ENCODE results near the gene OXTR.
A peak's percentile ranks its signal among the peaks of the same experiment; 100 is the strongest.

Gene OXTR

DNA sequence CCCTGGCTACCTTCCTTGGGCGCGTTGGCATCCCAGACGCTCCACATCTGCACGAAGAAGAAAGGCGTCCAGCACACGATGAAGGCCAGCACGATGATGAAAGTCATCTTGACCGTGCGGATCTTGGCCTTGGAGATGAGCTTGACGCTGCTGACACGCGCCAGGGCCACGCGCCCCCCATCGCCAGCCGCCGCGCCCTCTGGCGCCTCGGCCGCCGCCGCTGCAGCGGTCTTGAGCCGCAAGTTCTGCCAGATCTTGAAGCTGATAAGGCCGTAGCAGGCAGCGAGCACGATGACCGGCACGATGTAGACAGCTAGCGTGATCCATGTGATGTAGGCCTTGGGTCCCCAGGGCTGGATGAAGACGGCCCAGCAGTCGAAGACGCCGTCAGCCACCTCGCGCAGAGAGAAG lies 2.2 kb downstream of the OXTR start:
- no peak for DNase-seq

DNA sequence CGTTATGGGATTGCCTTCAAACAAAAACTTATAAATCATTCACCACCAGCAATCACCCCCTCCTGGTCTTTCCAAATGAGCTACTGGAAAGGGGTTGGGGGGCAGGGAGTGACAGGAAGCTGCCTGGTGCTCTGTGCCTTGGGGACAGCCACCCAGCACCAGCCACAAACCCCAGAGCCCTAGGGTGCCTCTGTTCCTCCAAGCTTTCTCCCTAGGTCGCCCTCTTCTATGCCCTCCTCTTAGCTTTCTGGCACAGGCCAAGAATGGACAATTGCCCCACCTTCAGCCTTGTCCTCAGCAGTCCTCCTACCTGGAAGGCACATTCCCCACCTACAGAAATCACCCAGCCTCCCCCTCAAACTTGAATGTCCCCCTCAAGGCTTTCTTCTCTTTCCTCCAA lies 3.3 kb downstream of the OXTR start:
- no peak for DNase-seq

DNA sequence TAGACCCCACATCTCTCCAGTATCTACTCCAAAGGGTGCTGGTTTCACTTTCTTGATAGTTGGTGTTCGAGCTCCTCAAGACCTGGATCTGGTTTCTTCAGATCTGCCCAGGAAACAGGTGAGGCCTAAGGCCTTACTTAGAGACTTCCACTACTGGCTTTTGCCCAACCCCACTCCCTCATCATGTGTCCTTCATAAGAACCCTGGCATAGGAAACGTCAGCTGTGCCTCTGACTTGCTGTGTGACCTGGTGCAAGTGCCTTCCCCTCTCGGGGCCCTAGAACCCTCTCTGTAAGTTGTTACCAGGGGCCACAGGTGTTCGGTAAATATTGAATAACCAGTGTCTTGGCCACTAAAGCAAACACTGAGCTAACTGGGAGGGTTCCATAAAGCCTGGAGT lies 3.9 kb downstream of the OXTR start:
- DNase-seq, result no peak

- no peak for DNase-seq
These were observed 4.9 kb downstream of the OXTR start for GRCh38 chr3:8764528-8764927.

GRCh38 chr3:8762607-8763377 lies 6.6 kb downstream of the OXTR start:
- DNase-seq, result no peak

DNA sequence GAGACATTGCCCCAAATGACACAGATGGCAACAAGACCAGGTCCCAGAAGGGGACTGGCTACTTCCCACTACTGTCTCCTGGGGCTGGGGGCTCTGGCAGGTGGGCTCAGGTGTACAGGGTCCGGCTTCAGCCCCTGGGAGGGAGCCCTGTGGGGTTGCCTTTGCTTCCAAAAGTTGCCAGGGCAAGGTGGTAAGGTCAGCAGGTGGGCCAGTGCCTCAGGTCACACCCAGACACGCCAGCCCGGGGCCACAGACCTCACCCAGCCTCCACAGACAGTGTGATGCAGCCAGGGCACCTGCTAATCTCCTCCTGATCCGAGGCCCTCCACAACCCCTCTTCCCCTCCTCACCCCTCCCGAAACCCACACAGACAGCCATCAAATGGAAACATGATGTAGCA lies 7.5 kb downstream of the OXTR start:
- DNase-seq, result no peak

- no peak for DNase-seq
These were observed 8.9 kb downstream of the OXTR start for GRCh38 chr3:8760506-8760905.

DNA sequence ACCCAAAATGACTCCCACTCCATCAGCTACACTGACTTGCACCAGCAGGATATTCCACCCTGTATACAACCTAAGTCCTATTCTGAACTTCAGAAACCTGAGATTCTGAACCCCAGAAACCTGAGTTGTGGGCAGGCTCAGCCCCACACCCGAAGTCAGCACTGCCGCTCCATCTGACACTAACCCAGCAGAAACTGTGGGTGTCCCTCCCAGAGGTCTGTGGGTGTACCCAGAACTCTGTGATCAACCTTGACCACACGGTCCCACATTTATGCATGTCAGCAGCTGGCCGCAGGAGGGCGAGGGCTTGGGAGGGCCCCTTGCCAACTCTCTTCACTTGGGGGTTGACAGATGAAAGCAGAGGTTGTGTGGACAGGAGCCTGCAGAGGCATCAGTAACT lies 9.3 kb downstream of the OXTR start:
- DNase-seq, result no peak

GRCh38 chr3:8759038-8759707 lies 10.2 kb downstream of the OXTR start:
- DNase-seq, result no peak

GRCh38 chr3:8757551-8758518 lies 11.6 kb downstream of the OXTR start:
- no peak for DNase-seq

- DNase-seq, result no peak
These were observed 12.7 kb downstream of the OXTR start for GRCh38 chr3:8756671-8757070.

- peak in 1 of 2 experiments; percentile 12 for DNase-seq
These were observed 13.7 kb downstream of the OXTR start for GRCh38 chr3:8755564-8756237.

- DNase-seq, result no peak
These were observed 14.3 kb downstream of the OXTR start for GRCh38 chr3:8755097-8755496.

- no peak for DNase-seq
These were observed 16.6 kb downstream of the OXTR start for GRCh38 chr3:8752832-8753231.

DNA sequence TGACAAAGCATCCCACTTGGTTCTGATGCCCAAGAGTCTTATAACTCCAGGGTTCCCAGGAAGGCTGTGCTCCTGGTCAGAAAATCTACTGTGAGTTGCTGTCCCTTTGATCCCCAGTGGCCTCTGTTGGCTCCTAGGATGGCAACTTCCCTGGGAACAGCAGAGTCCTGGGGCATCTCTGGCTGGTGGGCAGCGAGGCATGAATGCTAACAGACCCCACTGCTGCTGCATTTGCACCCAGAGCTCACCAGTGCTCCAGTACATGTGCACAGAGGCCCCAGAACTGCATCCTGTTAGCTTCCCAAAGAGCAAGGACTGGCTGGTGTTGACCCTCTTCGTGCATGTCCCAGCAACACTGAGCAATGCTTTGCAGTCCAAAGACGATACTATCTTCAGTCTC lies 20.1 kb downstream of the OXTR start:
- no peak for DNase-seq

DNA sequence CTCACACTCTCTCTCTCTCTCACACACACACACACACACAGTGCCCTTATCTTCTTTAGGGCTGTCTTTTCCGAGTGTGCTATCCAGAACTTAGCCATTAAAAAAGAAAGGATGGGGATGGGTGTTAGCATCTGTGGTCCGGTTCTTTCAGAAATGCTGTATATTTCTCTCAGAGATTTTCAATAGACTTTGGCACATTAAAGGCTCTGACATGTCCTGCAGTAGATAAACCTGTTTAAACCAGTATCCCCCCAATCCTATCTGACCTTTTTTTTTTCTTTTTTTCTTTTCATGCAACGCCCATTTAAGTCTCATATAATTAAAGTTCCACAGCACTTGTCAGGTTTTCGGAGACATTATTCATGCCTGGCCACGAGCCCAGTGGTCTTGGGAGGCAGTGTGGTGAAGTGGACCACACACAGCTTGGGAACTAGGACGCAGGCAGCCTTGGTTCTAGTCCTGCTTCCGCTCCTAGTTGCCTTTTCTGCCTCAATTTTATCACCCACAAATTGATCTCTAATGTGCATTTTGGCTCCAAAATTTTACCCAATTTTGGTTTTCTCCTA lies 22.6 kb downstream of the OXTR start:
- no peak for DNase-seq

GRCh38 chr3:8745619-8746370 lies 23.6 kb downstream of the OXTR start:
- DNase-seq, result no peak

DNA sequence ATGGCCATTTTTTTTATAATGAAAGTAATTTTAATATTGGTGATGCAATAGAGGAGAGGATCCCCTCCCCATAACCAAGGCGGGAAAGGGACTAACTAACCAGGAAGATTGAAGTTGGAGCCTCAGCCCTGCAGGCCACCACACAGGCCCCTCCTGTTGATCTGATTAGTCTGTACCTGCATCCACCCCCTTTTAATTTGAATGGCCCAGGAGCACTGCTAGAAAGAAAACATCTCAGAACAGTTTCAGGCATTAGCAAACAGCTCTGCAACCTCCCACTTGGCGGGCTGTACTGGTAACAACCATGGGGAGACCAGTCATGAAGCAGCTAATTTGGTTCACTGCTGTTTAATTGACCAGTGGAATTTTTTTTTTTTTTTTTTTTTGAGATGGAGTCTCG lies 25.5 kb downstream of the OXTR start:
- no peak for DNase-seq

- DNase-seq, result no peak
These were observed 26.3 kb downstream of the OXTR start for GRCh38 chr3:8743021-8743601.

DNA sequence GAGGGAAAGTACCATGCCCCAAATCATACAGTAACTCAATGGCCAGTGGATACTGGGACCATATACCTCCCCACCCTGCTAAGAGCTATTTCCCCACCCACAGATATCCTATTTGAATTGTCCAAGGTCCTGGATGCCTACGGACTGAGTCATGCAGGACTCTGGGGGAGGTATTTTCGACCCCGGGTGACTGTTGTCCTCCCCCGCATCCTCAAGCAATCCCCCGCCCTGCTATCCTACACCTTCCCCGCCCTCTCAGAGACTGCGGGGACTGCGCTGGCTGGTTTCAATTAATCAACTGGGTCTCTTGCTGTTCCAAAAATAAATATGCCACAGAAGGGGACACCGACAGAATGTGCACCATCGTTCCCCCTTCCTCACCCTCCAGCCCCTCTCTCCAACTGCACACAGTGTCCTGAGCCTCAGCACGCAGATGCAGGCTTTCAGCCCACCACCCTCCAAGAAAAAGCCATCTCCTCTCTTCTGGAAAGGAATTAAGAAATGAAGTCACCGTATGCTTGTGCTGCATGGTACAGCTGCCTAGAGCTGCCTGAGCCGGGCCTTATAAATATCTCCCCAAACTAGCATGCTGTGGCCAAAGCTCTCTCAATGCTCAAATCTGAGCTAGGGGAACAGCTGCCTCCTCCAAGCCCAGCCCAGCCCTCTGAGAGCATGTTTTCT lies 27.7 kb downstream of the OXTR start:
- no peak for DNase-seq
